ENCODE measurements around the gene SALL4.
"Not testable (repeated sequence)": the region's sequence is repeated elsewhere in the genome, so short reads cannot be mapped to it uniquely, and the experiment has no call there.

Gene SALL4

GRCh38 chr20:51763965-51764602 lies 38.2 kb downstream of the SALL4 start:
- DNase-seq: no peak

- no peak for DNase-seq
Observed at GRCh38 chr20:51760905-51761546, 41.3 kb downstream of the SALL4 start.

GRCh38 chr20:51759769-51760510 lies 42.4 kb downstream of the SALL4 start:
- no peak for DNase-seq

- no peak for DNase-seq
Observed at GRCh38 chr20:51758978-51759544, 43.3 kb downstream of the SALL4 start.

GRCh38 chr20:51757226-51757625 lies 45.1 kb downstream of the SALL4 start:
- no peak for DNase-seq

GRCh38 chr20:51756653-51757052 lies 45.7 kb downstream of the SALL4 start:
- DNase-seq: no peak

- not testable (repeated sequence) for DNase-seq
Observed at GRCh38 chr20:51753220-51753619, 49.1 kb downstream of the SALL4 start.

GRCh38 chr20:51752343-51752951 lies 49.9 kb downstream of the SALL4 start:
- no peak for DNase-seq

GRCh38 chr20:51750770-51751388 lies 51.4 kb downstream of the SALL4 start:
- DNase-seq: no peak

GRCh38 chr20:51750037-51750769 lies 52.1 kb downstream of the SALL4 start:
- no peak for DNase-seq

- no peak for DNase-seq
Observed at GRCh38 chr20:51749674-51750036, 52.7 kb downstream of the SALL4 start.

- DNase-seq: no peak
Observed at GRCh38 chr20:51747182-51747911, 55.0 kb downstream of the SALL4 start.

- DNase-seq: no peak
Observed at GRCh38 chr20:51745804-51746203, 56.5 kb downstream of the SALL4 start.

- no peak for DNase-seq
Observed at GRCh38 chr20:51740838-51741237, 61.5 kb downstream of the SALL4 start.

- not testable (repeated sequence) for DNase-seq
Observed at GRCh38 chr20:51740308-51740707, 62.0 kb downstream of the SALL4 start.

GRCh38 chr20:51739722-51740249 lies 62.5 kb downstream of the SALL4 start:
- DNase-seq: no peak

GRCh38 chr20:51738877-51739447 lies 63.4 kb downstream of the SALL4 start:
- no peak for DNase-seq

GRCh38 chr20:51738261-51738660 lies 64.1 kb downstream of the SALL4 start:
- DNase-seq: not testable (repeated sequence)

GRCh38 chr20:51736947-51737346 lies 65.4 kb downstream of the SALL4 start:
- no peak for DNase-seq

- DNase-seq: no peak
Observed at GRCh38 chr20:51735728-51736600, 66.4 kb downstream of the SALL4 start.

Measured in activated naive CD4-positive, alpha-beta T cell (primary cell).